GM19239 (cell line): ENCODE data around the gene PLPP3.

Experiments
- DNase-seq: peaks from one replicate; pipeline ENCODE4 v3.0.0; 2011; ENCODE audit warnings: low spot score; ENCODE audit not compliant: insufficient read length
- FAIRE-seq: peaks from 2 replicates; lab custom pipeline; 2011; peaks lifted over from hg19 to GRCh38; lab: Jason Lieb, UNC

PLPP3 gene

GRCh38 chr1:56447823-56448222 lies 131.5 kb downstream of the PLPP3 start:
- no peak for FAIRE-seq

DNA sequence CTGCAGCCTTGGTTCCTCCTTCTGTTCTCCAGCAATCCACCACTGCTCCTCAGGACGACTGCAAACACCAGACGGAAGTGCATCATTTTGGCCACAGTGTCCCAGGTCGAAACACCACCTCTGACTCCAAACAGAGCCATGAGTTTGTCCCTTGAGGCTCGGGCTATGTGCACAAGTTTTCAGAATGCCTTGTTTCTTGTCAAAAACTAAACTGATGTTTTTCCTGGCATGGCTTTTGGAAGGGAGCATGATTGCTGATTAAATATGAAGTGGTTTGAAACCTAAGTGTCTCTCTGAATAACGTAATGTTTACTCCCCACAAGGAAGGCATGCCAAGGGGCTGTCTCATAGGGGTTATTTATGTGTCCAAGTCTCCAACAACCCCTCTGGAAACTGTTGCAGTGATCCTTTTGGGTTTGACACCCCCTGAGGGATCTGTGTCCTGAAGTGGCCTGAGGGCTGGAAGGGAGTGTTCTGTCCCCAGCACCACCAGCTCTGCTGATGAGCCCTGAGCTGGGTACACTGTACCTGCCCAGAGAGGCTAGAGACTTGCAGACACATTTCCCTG lies 132.7 kb downstream of the PLPP3 start:
- DNase-seq (no peak), FAIRE-seq (no peak)

More at GRCh38 chr1:56447823-56448222, 131.5 kb downstream of the PLPP3 start:
- DNase-seq, result no peak

DNA sequence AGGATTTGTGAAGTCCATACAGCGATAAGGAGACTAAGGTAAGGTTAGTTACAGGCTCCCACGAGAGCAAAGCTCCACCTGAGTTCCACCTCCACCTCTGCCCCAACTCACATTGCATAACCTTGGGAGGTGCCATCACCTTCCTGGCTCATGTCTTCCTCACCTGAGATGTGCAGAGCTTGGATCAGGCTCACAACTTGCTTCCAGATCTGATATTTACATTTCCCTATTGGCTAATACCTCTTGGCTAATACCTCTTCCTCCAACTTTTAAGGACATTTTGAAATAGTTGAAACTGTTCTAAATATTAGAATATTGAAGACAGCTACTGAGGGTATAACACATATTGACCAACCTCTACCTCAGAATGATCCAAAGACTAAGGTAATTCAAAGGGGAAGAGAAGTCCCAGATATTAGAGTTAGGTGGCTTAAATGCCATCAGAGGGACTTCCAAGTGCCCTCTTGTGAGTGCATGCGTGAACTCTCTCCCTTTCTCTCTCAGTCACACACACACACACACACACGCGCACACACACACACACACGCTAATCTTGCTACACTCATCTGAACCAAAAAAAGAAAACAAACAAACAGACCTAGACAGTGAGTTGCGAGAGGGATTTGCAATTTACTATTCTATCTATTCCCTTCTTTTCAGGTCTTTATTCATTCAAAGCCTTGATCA lies 134.3 kb downstream of the PLPP3 start:
- no peak for DNase-seq
- no peak for FAIRE-seq
